GM21723 (cell line): ENCODE data around the gene KCNN3.
"Not testable (repeated sequence)": the region's sequence is repeated elsewhere in the genome, so short reads cannot be mapped to it uniquely, and the experiment has no call there.

Experiments
- ATAC-seq: cut with Tn5 transposase; IDR thresholded peaks from one replicate; pipeline ENCODE4 v1.9.1; 2021; ENCODE audit warnings: mild to moderate bottlenecking, moderate library complexity; ENCODE audit not compliant: unreplicated experiment

The KCNN3 gene

DNA sequence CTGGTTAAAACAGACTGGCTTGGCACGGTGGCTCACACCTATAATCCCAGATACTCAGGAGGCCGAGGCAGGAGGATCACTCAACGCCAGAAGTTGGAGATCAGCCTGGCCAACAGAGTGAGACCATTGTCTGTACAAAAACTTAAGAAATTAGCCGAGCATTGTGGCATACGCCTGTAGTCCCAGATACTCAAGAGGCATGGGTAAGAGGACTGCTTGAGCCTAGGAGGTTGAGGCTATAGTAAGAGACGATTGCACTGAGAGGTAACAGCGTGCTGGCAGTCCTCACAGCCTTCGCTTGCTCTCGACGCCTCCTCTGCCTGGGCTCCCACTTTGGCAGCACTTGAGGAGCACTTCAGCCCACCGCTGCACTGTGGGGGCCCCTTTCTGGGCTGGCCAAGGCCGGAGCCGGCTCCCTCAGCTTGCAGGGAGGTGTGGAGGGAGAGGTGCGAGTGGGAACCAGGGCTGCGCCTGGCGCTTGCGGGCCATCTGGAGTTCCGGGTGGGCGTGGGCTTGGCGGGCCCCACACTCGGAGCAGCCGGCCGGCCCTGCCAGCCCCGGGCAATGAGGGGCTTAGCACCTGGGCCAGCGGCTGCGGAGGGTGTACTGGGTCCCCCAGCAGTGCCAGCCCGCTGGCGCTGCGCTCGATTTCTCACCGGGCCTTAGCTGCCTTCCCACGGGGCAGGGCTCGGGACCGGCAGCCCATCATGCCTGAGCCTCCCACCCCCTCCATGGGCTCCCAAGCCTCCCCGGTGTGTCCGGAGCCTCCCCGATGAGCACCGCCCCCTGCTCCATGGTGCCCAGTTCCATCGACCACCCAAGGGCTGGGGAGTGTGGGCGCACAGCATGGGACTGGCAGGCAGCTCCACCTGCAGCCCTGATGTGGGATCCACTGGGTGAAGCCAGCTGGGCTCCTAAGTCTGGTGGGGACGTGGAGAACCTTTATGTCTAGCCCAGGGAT lies 199.5 kb downstream of the KCNN3 start:
- ATAC-seq, result not testable (repeated sequence)

GRCh38 chr1:154669464-154670282 lies 200.4 kb downstream of the KCNN3 start:
- ATAC-seq, result peak; percentile 68

GRCh38 chr1:154666051-154666790 lies 203.9 kb downstream of the KCNN3 start:
- no peak for ATAC-seq

GRCh38 chr1:154664331-154665002 lies 205.6 kb downstream of the KCNN3 start:
- ATAC-seq, result no peak

DNA sequence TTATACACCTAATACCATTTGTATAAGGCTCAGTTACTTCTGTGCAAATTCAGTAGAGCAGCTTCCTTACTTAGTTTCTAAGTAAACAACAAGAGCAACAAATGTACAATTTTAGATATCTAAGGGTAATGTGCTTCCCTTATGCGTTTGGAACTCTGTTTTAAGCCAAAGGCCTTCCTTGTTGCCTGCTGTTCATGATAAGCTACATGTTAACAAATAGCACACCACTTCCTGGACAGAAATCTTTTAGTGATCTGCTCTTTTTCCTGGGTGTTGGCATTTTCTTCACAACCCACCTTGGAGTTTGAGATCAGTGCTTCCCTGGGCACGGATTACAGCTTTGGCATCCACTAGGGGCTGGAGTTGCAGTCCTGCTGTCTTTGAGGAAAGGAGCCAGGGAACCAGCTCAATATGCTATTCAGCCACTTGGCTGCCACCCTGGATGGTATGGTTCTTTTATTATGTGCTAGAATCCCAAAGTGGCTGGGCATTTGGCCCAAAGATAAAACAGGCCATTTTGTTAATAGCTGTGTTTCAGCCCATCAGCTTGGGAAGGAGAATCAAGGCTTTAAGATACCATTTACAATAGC lies 206.5 kb downstream of the KCNN3 start:
- no peak for ATAC-seq

DNA sequence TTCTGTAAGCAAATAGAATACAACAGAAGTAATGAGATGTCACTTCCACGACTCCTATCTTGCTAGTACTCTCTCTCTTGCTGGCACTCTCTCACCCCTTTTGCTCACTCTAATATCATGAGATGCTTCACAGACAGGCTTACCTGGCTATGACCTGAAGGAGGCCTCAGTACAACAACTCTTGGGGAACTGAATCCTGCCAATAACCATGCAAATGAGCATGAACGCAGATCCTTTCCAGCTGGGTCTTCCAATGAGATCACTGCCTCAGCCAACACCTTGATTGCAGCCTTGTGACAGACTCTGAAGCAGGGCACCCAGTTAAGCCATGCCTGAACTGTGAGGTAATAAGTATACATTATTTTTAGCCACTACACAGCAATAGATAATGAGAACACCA lies 209.0 kb downstream of the KCNN3 start:
- no peak for ATAC-seq

DNA sequence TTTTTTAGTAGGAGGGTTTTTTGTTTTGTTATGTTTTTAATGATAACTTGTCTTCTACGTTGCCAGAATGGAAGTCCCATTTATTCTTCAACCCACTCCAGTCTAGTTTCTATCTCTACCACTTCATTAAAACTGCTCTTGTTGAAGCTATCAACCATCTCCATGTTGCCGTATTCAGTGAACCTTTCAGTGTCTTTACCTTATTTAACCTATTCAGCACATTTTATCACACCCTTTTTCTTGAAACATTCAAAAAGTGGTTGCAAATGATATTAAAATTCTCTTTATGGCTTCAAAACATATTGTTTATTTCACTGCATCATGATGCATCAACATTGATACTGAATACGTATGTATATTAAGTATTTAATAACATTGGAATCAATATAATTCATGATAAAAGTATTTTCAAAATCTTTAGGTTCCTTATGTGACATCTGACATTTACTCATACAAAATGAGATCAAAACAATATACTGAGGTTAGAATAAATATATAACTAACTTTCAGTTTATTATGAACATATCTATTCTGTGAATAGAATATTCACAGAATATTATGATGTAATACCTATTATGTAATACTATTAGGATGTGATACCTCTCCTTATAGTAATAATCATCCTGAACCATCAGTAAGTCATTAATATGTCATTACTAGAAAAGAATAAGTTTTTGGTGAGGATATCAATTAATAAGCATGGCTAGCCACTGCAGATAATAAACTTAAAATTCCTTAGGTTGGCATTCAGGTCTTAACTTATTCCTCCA lies 210.1 kb downstream of the KCNN3 start:
- no peak for ATAC-seq

- no peak for ATAC-seq
Measured at GRCh38 chr1:154657556-154657955, 212.5 kb downstream of the KCNN3 start.

GRCh38 chr1:154652893-154653292 lies 217.2 kb downstream of the KCNN3 start:
- ATAC-seq, result no peak
